Natural killer cell (primary cell): Measurements from ENCODE around the gene NANP. TPM values are rescaled to one million over a fixed set of nuclear protein-coding genes. Genes with fewer than 3 reads are reported as not detected.
"Not testable (repeated sequence)": the region's sequence is repeated elsewhere in the genome, so short reads cannot be mapped to it uniquely, and the experiment has no call there.

Experiments used
- ATAC-seq, 3 donors: fragments of 150-1000 bp in 2 of 3; fragments of 200-7000 bp in 1 of 3; cut with Tn5 transposase; 1 replicate in 1 of 3; 2 replicates in 2 of 3; pipeline ENCODE4 v1.10.0; 2021; ENCODE audit warnings: mild to moderate bottlenecking in 2 of 3, moderate library complexity in 2 of 3
- DNase-seq, 2 donors: peaks; one replicate each; pipeline versions ENCODE4 v3.0.0 to v3.0.0-alpha.2; 2013 to 2021; ENCODE audit warnings: mixed read lengths in 1 of 2
- H3K27ac ChIP-seq: one replicate; pipeline ENCODE4 v1.5.1; 2013; ENCODE audit warnings: mild to moderate bottlenecking, low read length
- H3K27me3 ChIP-seq: one replicate; pipeline ENCODE4 v1.6.1; 2013; ENCODE audit warnings: low read length; ENCODE audit not compliant: control insufficient read depth, insufficient read depth
- H3K36me3 ChIP-seq: one replicate; pipeline ENCODE4 v1.6.1; 2013; ENCODE audit warnings: low read length; ENCODE audit not compliant: control insufficient read depth, insufficient read depth
- H3K4me1 ChIP-seq: one replicate; pipeline ENCODE4 v1.6.1; 2013; ENCODE audit warnings: low read length; ENCODE audit not compliant: control insufficient read depth, insufficient read depth
- H3K4me3 ChIP-seq: one replicate; pipeline ENCODE4 v1.5.1; 2013; ENCODE audit warnings: low read length
- H3K9me3 ChIP-seq: one replicate; pipeline ENCODE4 v1.6.1; 2013; ENCODE audit warnings: low read length; ENCODE audit not compliant: control insufficient read depth, insufficient read depth
- H3K27ac Mint-ChIP-seq, 2 donors: one replicate each; pipeline ENCODE4 v1.8.0; 2022; ENCODE audit warnings: mild to moderate bottlenecking in 2 of 2, mixed read lengths in 2 of 2, moderate library complexity in 1 of 2
- H3K27me3 Mint-ChIP-seq, 2 donors: one replicate each; pipeline ENCODE4 v1.8.0; 2022; ENCODE audit warnings: low read depth in 2 of 2, mixed read lengths in 2 of 2
- H3K36me3 Mint-ChIP-seq: one replicate; pipeline ENCODE4 v1.8.0; 2022; ENCODE audit warnings: mixed read lengths
- H3K4me1 Mint-ChIP-seq, 2 donors: one replicate each; pipeline ENCODE4 v1.8.0; 2022; ENCODE audit warnings: mixed read lengths in 2 of 2
- H3K4me3 Mint-ChIP-seq: one replicate; pipeline ENCODE4 v1.8.0; 2022; ENCODE audit warnings: mild to moderate bottlenecking, moderate library complexity, mixed read lengths
- H3K9me3 Mint-ChIP-seq, 2 donors: one replicate each; pipeline ENCODE4 v1.8.0; 2022; ENCODE audit warnings: mixed read lengths in 2 of 2
- CTCF ChIP-seq: fragments of 200-600 bp; IDR thresholded peaks from one replicate; pipeline ENCODE4 v1.8.0; 2022; ENCODE audit warnings: antibody characterized with exemption
- WGBS: methylation state at CpG from one replicate; pipeline ENCODE4 v1.1.7; 2013; ENCODE audit warnings: missing lambda C conversion rate; ENCODE audit not compliant: insufficient coverage; 5-methylcytosine and 5-hydroxymethylcytosine counted together
- intact Hi-C: fragments of 100-400 bp; cut with micrococcal nuclease; formaldehyde crosslinking; loops from one replicate; pipeline ENCODE4 v1.14.2; 2022
- total RNA-seq, 4 donors: library from RNA; stranded (reverse); fragments of 120-200 nt in 1 of 4; gene quantifications; one replicate each; pipeline versions ENCODE4 v1.2.3 to v1.2.4, GENCODE V29; 2013 to 2022

NANP gene
- total RNA-seq, 3 donors from 2014 or later (not counting 1 experiment from before 2014, with no cell fraction given): 3.1 to 4.0 (median 3.2) TPM

DNA sequence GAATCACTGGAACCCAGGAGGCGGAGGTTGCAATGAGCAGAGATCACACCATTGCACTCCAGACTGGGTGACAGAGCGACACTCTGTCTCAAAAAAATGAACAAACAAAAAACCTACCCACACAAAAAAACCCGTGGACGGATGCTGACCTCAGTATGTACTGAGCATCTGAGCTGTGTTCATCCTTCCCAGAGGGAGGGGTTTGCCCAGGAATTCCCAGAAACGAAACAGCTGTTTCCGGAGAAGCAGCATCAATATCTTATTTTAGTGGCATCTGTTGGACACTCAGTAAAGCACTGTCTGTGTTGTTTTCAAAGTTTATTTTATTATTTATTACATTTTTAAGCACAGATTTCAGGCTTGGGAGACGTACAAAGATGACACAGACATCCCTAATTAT, 18.7 kb downstream of the NANP start:
- Mint-ChIP-seq H3K4me3 (no peak overlapping the region), H3K27me3 (peaks cover 0 to 3% of the 10 kb centered on the region in 2 donors), H3K36me3 (no peaks in the 10 kb centered on the region), H3K4me1 (peaks cover 0 to 7% of the 10 kb centered on the region in 2 donors), H3K9me3 (no peaks in the 10 kb centered on the region), H3K27ac (no peak overlapping the region)
- Histone ChIP-seq H3K27ac (no peak overlapping the region), H3K27me3 (no peaks in the 10 kb centered on the region), H3K36me3 (no peaks in the 10 kb centered on the region), H3K4me3 (no peak overlapping the region), H3K4me1 (no peaks in the 10 kb centered on the region), H3K9me3 (no peaks in the 10 kb centered on the region)
- no peak for DNase-seq
- no peak for TF ChIP-seq CTCF
- WGBS: 88% methylated on average over 6 of the region's 7 CpGs
- intact Hi-C loops: no loop called here
- no peak for ATAC-seq

DNA sequence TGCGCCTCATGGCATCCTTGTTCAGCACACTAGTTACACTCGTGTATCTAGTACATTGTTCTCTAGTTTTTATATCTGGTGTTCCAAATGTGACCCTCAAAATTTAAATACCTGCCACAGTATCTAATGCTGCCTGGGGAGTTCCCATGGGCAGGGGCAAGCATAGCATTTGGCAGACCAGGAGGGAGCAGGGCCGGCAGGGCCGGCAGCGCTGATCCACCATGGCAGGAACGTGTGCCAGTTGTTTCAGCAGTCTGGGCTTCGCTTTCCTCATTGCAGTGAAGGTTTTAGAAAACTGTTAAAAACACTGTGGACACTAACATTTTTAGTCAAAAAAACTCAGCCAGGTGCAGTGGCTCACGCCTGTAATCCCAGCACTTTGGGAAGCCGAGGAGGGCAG, 19.2 kb downstream of the NANP start:
- peaks cover 0 to 3% of the 10 kb centered on the region in 2 donors for H3K27me3 Mint-ChIP-seq
- Histone ChIP-seq H3K27me3 (no peaks in the 10 kb centered on the region), H3K4me3 (no peak overlapping the region), H3K27ac (no peak overlapping the region), H3K4me1 (no peaks in the 10 kb centered on the region), H3K9me3 (no peaks in the 10 kb centered on the region), H3K36me3 (no peaks in the 10 kb centered on the region)
- no peak overlapping the region for H3K4me3 Mint-ChIP-seq
- no peaks in the 10 kb centered on the region for H3K9me3 Mint-ChIP-seq
- ATAC-seq (no peak), DNase-seq (no peak)
- peaks cover 0 to 4% of the 10 kb centered on the region in 2 donors for H3K4me1 Mint-ChIP-seq
- H3K27ac Mint-ChIP-seq: no peak overlapping the region
- 96% methylated on average over 9 of the region's 9 CpGs for WGBS
- H3K36me3 Mint-ChIP-seq: no peaks in the 10 kb centered on the region
- TF ChIP-seq CTCF: no peak
- intact Hi-C loops: no loop called here

GRCh38 chr20:25602914-25603309, 20.9 kb downstream of the NANP start:
- intact Hi-C loops, DNase-seq, H3K9me3 Mint-ChIP-seq, H3K36me3 ChIP-seq, H3K27me3 ChIP-seq, H3K9me3 ChIP-seq, ATAC-seq, H3K27ac ChIP-seq, H3K4me1 ChIP-seq, H3K4me1 Mint-ChIP-seq, H3K27ac Mint-ChIP-seq, H3K27me3 Mint-ChIP-seq, H3K4me3 ChIP-seq, H3K4me3 Mint-ChIP-seq, H3K36me3 Mint-ChIP-seq: not testable (repeated sequence)
- WGBS: 93% methylated on average over 7 of the region's 9 CpGs

- WGBS: 97% methylated on average over 31 of the region's 39 CpGs
- H3K9me3 Mint-ChIP-seq, H3K9me3 ChIP-seq, H3K36me3 ChIP-seq, H3K27me3 ChIP-seq, H3K36me3 Mint-ChIP-seq, DNase-seq, H3K4me1 Mint-ChIP-seq, intact Hi-C loops, H3K4me1 ChIP-seq, H3K4me3 Mint-ChIP-seq, ATAC-seq, H3K27ac ChIP-seq, H3K4me3 ChIP-seq, H3K27ac Mint-ChIP-seq, H3K27me3 Mint-ChIP-seq: not testable (repeated sequence)
These were observed 21.5 kb downstream of the NANP start for GRCh38 chr20:25602191-25602913.
